Superior temporal gyrus (tissue), 1 donor: ENCODE measurements around the gene UVRAG.

Experiments used
- DNase-seq: peaks from one replicate; pipeline ENCODE4 v3.0.0-alpha.2; 2016; ENCODE audit errors: extremely low spot score

Gene UVRAG

DNA sequence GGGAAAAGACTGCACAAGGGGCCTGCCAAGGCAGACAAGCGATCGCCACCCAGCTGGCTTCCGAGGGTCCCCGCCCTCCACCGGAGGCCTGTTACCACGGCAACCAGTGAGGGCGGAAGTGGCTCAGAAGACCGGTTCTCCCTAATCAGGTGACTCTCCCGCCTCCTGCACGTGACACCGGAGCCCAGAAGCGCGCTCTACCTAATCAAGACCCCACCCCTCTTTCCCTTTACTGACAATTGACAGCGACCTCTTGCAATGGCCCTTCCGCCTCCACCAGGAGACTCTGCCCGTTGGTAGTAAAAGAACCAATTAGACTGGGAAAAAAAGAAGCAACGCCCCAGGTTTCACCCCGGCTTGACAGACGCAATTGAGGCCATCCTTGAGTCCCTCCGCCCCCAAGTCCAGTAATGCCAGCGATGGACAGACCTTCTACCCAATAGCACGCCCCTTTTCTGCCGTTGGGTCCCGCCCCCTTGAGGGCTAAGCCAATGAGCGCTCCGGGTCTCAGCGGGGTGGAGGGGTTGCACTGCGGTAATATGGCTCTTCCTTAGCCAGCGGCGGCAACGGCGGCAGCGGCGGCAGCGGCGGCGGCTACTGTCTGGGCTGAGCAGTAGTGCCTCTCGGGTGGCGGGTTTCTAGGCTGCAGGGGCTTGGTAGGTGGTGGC is at the start of gene UVRAG:
Gene UVRAG (plus strand): TSS at position 534 of the 668 bp plus-strand sequence. CDS start 198 bp downstream, outside the sequence.
- DNase-seq: peak; percentile 100

DNA sequence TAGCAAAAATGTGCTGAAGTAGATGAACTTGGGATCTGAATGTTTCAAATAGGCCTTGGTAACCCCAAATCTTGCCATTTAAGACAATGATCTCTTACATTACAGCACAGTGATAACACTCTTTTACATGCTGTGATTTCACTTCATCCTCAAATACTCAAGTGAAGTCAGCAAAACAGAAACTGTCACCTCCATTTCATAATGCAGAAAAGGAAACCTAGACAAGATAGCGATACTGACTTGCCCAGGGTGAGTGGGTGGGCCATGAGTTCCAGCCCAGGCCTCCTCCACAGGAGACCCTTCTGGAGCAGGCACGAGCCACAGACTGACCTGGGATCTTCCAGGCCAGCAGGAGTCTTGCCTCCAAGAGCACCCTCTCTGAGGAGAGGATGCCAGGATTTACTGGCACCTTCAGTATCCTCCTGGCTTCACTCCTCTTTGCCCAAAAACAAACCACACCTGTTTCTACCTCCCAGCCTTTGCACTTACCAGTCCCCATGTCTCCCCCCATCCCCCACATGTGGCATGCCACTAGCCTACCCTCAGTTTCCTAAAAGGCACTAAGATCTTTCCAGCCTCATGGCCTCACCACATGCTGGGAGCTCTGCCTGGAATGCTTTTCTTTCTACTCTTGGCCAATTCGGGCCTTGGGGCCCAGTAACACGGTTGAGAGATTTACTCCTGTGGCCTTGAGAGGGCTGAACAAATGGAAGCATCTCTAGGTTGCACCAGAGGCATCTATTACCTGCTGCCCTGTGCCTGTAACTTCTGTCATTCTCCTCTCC is 48.4 kb upstream of the UVRAG start:
- DNase-seq: no peak

DNA sequence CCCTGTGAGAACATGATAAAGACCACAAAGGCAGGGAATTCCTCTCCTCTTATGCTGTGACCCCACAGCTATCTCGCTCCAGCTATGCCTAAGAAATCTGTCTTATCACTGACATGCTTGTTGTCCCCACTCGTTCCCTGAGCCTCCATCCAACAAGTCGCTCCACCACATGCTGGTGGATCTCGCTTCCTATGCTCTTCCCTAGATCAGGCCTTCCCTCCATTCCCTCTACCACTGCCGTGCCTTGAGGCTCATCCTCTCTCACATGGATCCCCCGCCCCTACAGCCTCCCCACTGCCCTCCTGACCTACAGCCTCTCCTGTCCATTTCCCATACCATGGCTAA is 47.8 kb upstream of the UVRAG start:
- DNase-seq: no peak

DNA sequence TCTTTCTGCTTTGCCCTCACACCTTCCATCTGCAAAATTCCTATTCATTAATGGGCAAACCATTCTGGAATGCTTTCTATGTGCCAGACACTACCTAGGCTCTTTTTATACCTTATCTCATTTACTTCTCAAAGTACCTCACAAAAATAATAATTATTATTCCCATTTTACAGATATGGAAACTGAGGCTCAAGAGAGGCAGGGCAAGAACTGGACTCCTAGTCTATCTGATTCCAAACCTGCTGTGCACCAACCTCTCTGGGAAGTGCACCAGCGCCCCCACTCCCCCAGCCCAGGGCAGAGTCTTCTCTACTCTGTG is 47.3 kb upstream of the UVRAG start:
- no peak for DNase-seq

- peak; percentile 36 for DNase-seq
Measured at GRCh38 chr11:75768112-75768908, 46.7 kb upstream of the UVRAG start, which contains the start of gene DGAT2. Gene DGAT2, plus strand, starts transcription at chr11:75768778. Its CDS starts 214 bp downstream, at chr11:75768992.

DNA sequence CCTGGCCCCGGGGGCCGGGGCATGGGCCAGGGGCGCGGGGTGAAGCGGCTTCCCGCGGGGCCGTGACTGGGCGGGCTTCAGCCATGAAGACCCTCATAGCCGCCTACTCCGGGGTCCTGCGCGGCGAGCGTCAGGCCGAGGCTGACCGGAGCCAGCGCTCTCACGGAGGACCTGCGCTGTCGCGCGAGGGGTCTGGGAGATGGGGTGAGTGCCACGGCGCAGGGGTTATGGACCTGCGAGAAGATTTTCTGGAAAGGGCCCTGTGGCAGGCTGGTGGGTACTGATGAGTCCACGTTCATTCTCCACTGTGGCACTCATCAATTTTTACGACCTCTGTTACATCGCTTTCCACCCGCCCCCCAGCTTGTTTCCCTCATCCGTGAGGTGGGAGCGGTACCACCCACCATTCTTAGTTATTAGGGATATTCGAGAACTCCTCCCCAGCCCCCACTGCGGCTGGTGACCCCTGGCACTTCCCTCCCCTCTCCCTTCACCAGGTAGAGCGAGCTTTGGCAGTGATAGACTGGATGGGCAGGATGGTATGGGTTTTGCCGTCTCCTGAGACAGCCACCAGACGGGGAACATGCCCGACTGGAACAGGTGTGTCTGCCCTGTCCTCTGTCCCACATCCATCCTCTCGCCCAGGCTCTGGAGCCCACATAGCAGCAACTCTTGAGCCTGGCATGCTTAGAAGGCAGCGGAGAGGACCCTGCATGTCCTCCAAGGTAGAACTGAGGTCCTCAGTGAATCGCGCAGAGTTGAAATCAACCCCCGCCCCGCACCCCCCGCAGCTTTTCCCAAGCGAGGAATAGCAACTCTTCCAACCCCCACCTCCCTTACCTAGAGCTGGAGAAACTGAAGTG is 45.9 kb upstream of the UVRAG start:
- DNase-seq: no peak

DNA sequence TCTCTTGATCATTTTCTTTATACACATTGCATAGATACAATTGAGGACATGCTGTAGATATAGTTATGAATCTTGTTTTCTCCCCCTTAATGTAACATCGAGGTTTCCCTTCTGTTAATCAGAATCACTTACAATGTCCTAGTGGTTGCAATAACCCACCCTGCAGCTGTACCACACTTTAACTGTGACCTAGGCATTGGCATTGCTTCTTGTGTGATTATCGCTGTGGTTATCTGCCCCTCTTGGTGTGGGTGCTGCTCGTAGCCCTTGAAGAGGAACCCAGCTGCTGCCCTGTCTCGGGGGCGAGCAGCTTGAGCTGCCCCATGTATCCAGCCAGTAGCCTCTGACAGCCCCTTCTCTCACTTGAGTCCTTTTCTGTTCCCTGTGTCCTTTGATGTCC is 44.9 kb upstream of the UVRAG start:
- DNase-seq: no peak

DNA sequence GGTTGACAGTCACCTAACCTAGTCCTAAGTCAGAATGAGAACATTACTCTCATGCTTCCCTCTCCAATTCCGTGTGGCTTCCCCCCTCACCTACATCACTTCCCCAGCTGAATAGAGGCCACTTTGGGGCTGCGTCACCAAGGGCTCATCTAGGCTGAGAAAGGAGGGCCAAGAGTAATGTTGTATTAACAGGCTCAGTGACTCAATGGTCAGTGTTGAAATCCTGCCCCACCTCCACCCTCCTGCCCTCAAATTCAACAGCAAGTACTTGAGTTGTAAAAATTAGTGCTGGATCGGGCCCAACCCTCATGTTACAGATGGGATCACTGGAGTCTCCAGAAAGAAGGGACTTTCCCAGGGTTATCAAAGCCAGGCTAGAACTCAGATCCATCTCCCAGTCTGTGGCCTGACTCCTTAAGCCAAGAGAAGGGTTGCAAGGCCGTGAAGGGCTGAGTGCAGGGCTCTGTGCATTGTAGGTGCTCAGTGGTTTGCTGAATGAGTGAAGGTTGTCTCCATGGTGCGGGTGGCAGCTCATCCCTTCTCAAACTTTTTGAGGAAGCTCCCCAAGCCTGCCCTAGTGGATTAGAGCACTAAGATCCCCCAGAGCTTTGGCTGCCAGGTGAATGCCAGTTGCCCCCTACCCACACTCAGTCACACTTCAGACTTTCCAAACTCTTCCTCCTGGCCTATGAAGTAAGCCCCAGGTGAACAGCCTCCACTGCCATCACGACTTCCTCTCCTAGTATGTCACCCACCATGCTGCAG is 43.2 kb upstream of the UVRAG start:
- no peak for DNase-seq

- DNase-seq: no peak
Measured at GRCh38 chr11:75773595-75774353, 41.2 kb upstream of the UVRAG start.

GRCh38 chr11:75775056-75775455 is 40.0 kb upstream of the UVRAG start:
- no peak for DNase-seq

GRCh38 chr11:75776546-75776945 is 38.5 kb upstream of the UVRAG start:
- no peak for DNase-seq

DNA sequence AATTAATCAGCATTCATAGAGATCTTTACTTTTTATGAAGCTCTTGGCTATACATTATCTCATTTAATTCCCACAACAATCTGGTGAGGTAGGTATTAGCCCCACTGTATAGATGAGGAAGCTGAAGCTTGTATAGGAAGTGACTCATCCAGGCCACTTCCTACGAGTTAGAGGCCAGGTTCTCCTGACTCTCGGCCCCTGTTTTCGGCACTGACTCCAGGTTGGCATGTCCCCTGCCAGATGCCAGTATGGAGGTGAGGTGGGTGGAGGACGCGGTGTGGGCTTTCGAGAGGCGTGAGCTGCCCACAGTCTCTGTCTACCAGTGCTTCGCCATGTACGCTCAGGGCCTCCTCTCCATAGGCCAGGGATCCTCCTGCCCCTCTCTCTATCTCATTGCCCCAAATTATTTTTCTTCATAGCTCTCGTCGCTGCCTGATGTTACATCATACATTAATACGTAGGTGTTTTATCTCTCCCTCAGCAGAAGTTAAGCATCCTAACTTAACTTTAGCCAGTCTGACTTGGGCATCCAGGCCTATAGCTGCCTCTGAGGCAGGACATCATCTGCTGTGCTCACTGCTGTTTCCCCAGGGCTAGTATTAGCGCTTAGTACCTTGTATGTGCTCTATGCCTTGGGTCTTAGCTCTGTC is 37.4 kb upstream of the UVRAG start:
- DNase-seq: no peak

GRCh38 chr11:75778962-75779361 is 36.0 kb upstream of the UVRAG start:
- no peak for DNase-seq

DNA sequence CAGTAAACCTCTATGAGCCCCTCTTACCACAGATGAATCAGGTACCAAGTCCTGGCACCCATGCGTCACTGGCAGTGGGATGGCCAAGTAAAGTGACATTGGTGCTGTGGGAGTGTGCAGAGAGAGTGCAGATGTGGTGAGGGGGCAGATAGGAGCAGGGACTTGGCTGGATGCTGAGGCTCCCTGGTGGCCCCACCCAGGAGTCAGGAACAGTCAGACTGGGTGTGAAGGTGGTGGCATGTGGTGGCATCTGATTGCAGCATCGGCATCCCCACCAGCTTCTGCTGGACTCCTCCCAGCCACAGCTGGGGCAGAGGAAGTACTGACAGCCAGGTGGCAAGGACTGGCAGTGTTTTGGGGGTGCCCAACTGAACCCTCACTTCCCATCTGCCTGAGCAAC is 35.0 kb upstream of the UVRAG start:
- DNase-seq: no peak

DNA sequence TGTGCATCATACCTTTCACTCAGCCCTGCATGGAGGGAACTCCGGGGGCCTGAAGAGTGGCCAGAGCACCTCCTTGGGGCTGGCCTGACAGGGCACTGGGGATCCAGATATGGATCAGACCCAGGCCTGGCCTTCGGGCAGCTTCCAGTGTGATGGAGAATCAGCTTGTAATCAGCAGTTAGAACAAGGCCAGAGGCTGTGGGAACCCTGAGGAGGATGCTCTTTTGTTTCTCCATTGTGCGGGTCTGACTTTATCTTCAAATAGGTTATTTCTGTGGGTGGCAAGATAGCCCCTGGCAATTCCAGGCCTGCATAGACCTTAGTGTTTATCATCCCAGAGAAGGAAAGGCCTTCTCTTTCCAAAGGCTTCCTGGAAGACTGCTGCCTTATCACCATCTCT is 34.1 kb upstream of the UVRAG start:
- no peak for DNase-seq

DNA sequence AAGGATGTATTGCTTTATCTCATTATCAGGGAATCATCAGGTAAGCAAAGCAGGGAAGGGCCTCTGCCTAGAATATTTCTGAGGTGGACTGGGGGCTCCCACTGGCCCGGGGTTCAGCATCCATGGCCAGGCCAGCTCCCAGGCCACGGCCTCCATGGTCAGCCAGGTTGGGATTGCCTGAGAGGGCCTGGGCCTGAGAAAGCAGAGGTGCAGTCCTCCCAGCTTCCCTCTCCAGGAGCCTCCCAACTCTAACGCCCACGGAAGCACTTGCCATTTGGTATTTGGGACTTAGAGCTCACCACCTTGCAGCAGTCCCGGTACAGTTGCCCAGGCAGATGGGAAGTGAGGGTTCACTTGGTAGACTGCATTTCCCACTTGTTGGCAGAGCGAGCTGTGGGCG is 33.7 kb upstream of the UVRAG start:
- no peak for DNase-seq

- DNase-seq: no peak
Measured at GRCh38 chr11:75781831-75782230, 33.2 kb upstream of the UVRAG start.

DNA sequence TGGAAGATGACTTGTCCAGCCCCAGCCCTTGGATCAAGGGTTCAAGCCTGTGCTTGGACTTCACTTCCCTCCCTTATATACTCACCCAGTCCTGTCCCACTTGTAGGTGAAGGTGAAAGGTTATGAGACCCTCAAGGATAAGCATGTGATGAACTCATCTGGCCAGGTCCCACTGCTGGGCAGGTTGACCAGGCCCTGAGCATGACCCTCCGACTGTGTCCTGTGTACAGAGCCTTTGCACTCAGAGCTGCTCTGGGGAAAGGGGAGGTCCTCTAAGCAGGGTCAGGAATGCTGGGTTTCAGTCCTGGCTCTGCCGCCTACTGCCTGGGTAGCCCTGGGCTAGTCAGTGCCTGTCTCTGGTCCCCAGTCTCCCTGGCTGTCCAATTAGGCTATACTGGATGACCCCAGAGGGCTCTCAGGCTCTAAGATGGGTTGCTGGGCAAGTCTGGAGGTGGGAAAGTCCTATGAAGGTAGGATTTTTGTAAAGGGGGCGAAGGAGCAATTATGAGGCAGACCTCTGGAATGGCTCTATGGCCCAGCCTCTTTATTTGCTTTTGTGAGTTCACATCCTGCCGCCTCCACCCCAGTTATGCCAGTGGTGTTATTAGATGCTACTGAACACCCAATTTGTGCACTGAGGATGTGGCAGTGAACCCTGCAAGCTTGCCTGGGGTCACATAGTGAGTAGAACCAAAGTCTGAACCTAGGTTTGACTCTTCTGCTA is 32.3 kb upstream of the UVRAG start:
- no peak for DNase-seq
